IMR-90 (cell line): ENCODE data around the gene TACR2. TPM values are rescaled to one million over a fixed set of nuclear protein-coding genes. Genes with fewer than 3 reads are reported as not detected.
A peak's percentile ranks its signal among the peaks of the same experiment; 100 is the strongest.

Experiments
- ATAC-seq: fragments of 200-7000 bp; cut with Tn5 transposase; 2 replicates; pipeline ENCODE4 v1.9.1; 2020; ENCODE audit warnings: low read depth, mild to moderate bottlenecking, moderate library complexity
- BruUV-seq: library from RNA; stranded (reverse); fragments of 400-500 nt; replicated peaks from 2 replicates; lab custom pipeline; 2021; lab: Mats Ljungman, UMichigan
- CTCF ChIA-PET: fragments of 300-600 bp; formaldehyde crosslinking; extraction: SDS; loops from one replicate; lab custom pipeline; 2021; ENCODE audit warnings: antibody characterized with exemption; lab: Yijun Ruan, JAX
- POLR2A ChIA-PET: fragments of 300-600 bp; sonication (Branson Sonifier 250); formaldehyde crosslinking; loops from one replicate; lab custom pipeline; 2022; ENCODE audit warnings: antibody characterized with exemption; ENCODE audit not compliant: unreplicated experiment; lab: Charles Lee
- DNase-seq: peaks from one replicate; pipeline ENCODE4 v3.0.0; 2013
- H2AFZ ChIP-seq: replicated peaks from 2 replicates; pipeline ENCODE3; 2013; ENCODE audit warnings: low read length, mild to moderate bottlenecking; ENCODE audit not compliant: poor library complexity
- H2AK5ac ChIP-seq: 2 replicates; pipeline ENCODE4 v1.6.1; 2013; ENCODE audit warnings: low read depth, low read length, inconsistent platforms
- H2AK9ac ChIP-seq: replicated peaks from 2 replicates; pipeline ENCODE3; 2013; ENCODE audit warnings: mild to moderate bottlenecking, low read depth, low read length, moderate library complexity; ENCODE audit not compliant: poor library complexity
- H2BK120ac ChIP-seq: 2 replicates; pipeline ENCODE4 v1.6.1; 2013; ENCODE audit warnings: low read depth, low read length, inconsistent platforms
- H2BK15ac ChIP-seq: 3 replicates; pipeline ENCODE4 v1.6.1; 2013; ENCODE audit warnings: low read depth, low read length, inconsistent platforms
- H2BK20ac ChIP-seq: 2 replicates; pipeline ENCODE4 v1.6.1; 2013; ENCODE audit warnings: low read depth, mild to moderate bottlenecking, inconsistent platforms, low read length, moderate library complexity
- H2BK5ac ChIP-seq: 2 replicates; pipeline ENCODE4 v1.6.1; 2013; ENCODE audit warnings: mild to moderate bottlenecking, low read depth, low read length, inconsistent platforms; ENCODE audit not compliant: poor library complexity, severe bottlenecking
- H3K14ac ChIP-seq: replicated peaks from 2 replicates; pipeline ENCODE4 v1.6.1; 2013; ENCODE audit warnings: low read depth, low read length, inconsistent platforms
- H3K18ac ChIP-seq: 2 replicates; pipeline ENCODE4 v1.6.1; 2013; ENCODE audit warnings: low read depth, low read length, control low read depth
- H3K23ac ChIP-seq: 2 replicates; pipeline ENCODE4 v1.6.1; 2013; ENCODE audit warnings: low read depth, low read length, inconsistent platforms
- H3K27ac ChIP-seq: 2 replicates; pipeline ENCODE4 v1.5.1; 2013; ENCODE audit warnings: mild to moderate bottlenecking, control low read depth, low read length; ENCODE audit not compliant: insufficient read depth
- H3K27me3 ChIP-seq: 2 replicates; pipeline ENCODE4 v1.6.1; 2013; ENCODE audit warnings: low read length; ENCODE audit not compliant: control insufficient read depth, insufficient read depth
- H3K36me3 ChIP-seq: 2 replicates; pipeline ENCODE4 v1.6.1; 2013; ENCODE audit warnings: low read length, mixed read lengths; ENCODE audit not compliant: control insufficient read depth, insufficient read depth
- H3K4ac ChIP-seq: 2 replicates; pipeline ENCODE4 v1.6.1; 2013; ENCODE audit warnings: low read depth, low read length, inconsistent platforms
- H3K4me1 ChIP-seq: 2 replicates; pipeline ENCODE4 v1.6.1; 2013; ENCODE audit warnings: low read length, mixed read lengths; ENCODE audit not compliant: control insufficient read depth, insufficient read depth
- H3K4me2 ChIP-seq: 2 replicates; pipeline ENCODE4 v1.6.1; 2013; ENCODE audit warnings: low read depth, mild to moderate bottlenecking, control low read depth, low read length, moderate library complexity
- H3K4me3 ChIP-seq: 2 replicates; pipeline ENCODE4 v1.5.1; 2013; ENCODE audit warnings: low read depth, mild to moderate bottlenecking, control low read depth, low read length, moderate library complexity; ENCODE audit not compliant: insufficient read depth
- H3K56ac ChIP-seq: 2 replicates; pipeline ENCODE4 v1.6.1; 2013; ENCODE audit warnings: low read length, inconsistent platforms; ENCODE audit not compliant: insufficient read depth; ENCODE audit errors: extremely low read depth
- H3K79me1 ChIP-seq, 2 experiments: 2 replicates each; pipeline ENCODE4 v1.6.1; 2013; ENCODE audit warnings: low read length in 2 of 2, inconsistent platforms in 1 of 2, low read depth in 1 of 2
- H3K9ac ChIP-seq: 2 replicates; pipeline ENCODE4 v1.6.1; 2013; ENCODE audit warnings: low read depth, low read length, control low read depth
- H3K9me1 ChIP-seq: 2 replicates; pipeline ENCODE4 v1.6.1; 2013; ENCODE audit warnings: low read length, inconsistent platforms; ENCODE audit not compliant: insufficient read depth
- H3K9me3 ChIP-seq: 2 replicates; pipeline ENCODE4 v1.6.1; 2013; ENCODE audit warnings: low read length; ENCODE audit not compliant: control insufficient read depth, insufficient read depth
- H4K20me1 ChIP-seq: 2 replicates; pipeline ENCODE4 v1.6.1; 2013; ENCODE audit warnings: low read length, inconsistent platforms; ENCODE audit not compliant: insufficient read depth
- H4K5ac ChIP-seq: 2 replicates; pipeline ENCODE4 v1.6.1; 2013; ENCODE audit warnings: mild to moderate bottlenecking, low read depth, low read length, control low read depth
- H4K8ac ChIP-seq, 2 experiments: 2 replicates each; pipeline ENCODE4 v1.6.1; 2013; ENCODE audit warnings: low read depth in 2 of 2, low read length in 2 of 2, control low read depth in 1 of 2, inconsistent platforms in 1 of 2
- H4K91ac ChIP-seq: 2 replicates; pipeline ENCODE4 v1.6.1; 2013; ENCODE audit warnings: low read depth, low read length, inconsistent platforms; ENCODE audit not compliant: insufficient read depth
- BHLHE40 ChIP-seq: fragments of 150-350 bp; IDR thresholded peaks from 2 replicates; pipeline ENCODE4 v1.6.1; 2016; ENCODE audit warnings: mild to moderate bottlenecking, low read depth, low read length
- CEBPB ChIP-seq: IDR thresholded peaks from 2 replicates; pipeline ENCODE4 v1.6.1; 2012; ENCODE audit warnings: low read depth, low read length, improper control_type of control experiment
- CHD1 ChIP-seq: IDR thresholded peaks from 2 replicates; pipeline ENCODE4 v1.6.1; 2012; ENCODE audit warnings: low read depth, low read length, improper control_type of control experiment
- CTCF ChIP-seq: conservative IDR thresholded peaks from 2 replicates; pipeline ENCODE4 v1.5.1; 2012; ENCODE audit warnings: mild to moderate bottlenecking, low read depth, low read length, improper control_type of control experiment
- ELK1 ChIP-seq: fragments of 150-350 bp; IDR thresholded peaks from 2 replicates; pipeline ENCODE4 v1.6.1; 2016; ENCODE audit warnings: low read depth, mild to moderate bottlenecking, low read length, moderate library complexity, borderline replicate concordance
- FOS ChIP-seq: fragments of 150-350 bp; IDR thresholded peaks from 2 replicates; pipeline ENCODE4 v1.6.1; 2016; ENCODE audit warnings: low read depth, low read length
- MAFK ChIP-seq: IDR thresholded peaks from 2 replicates; pipeline ENCODE4 v1.6.1; 2012; ENCODE audit warnings: low read depth, low read length, improper control_type of control experiment
- MAZ ChIP-seq: IDR thresholded peaks from 2 replicates; pipeline ENCODE4 v1.6.1; 2012; ENCODE audit warnings: low read depth, mild to moderate bottlenecking, low read length, improper control_type of control experiment, moderate library complexity, borderline replicate concordance
- MXI1 ChIP-seq: IDR thresholded peaks from 2 replicates; pipeline ENCODE4 v1.6.1; 2012; ENCODE audit warnings: low read depth, mild to moderate bottlenecking, low read length, moderate library complexity, borderline replicate concordance
- NFE2L2 ChIP-seq: fragments of 150-350 bp; IDR thresholded peaks from 2 replicates; pipeline ENCODE4 v1.6.1; 2016; ENCODE audit warnings: low read depth, mild to moderate bottlenecking, low read length
- POLR2A ChIP-seq: IDR thresholded peaks from 2 replicates; pipeline ENCODE4 v1.6.1; 2012; ENCODE audit warnings: mild to moderate bottlenecking, low read depth, low read length
- RAD21 ChIP-seq: IDR thresholded peaks from 2 replicates; pipeline ENCODE4 v1.6.1; 2012; ENCODE audit warnings: low read length, improper control_type of control experiment
- RCOR1 ChIP-seq: IDR thresholded peaks from 2 replicates; pipeline ENCODE4 v1.6.1; 2012; ENCODE audit warnings: mild to moderate bottlenecking, low read length, improper control_type of control experiment; ENCODE audit not compliant: insufficient replicate concordance
- RFX5 ChIP-seq: IDR thresholded peaks from 2 replicates; pipeline ENCODE4 v1.8.0; 2012; ENCODE audit warnings: low read depth, mild to moderate bottlenecking, low read length, moderate library complexity
- SMC3 ChIP-seq: fragments of 150-350 bp; IDR thresholded peaks from 2 replicates; pipeline ENCODE4 v1.6.1; 2016; ENCODE audit warnings: low read depth, mild to moderate bottlenecking, antibody characterized with exemption, low read length, moderate library complexity
- USF2 ChIP-seq: fragments of 150-350 bp; IDR thresholded peaks from 2 replicates; pipeline ENCODE4 v1.6.1; 2017; ENCODE audit warnings: mild to moderate bottlenecking, antibody characterized with exemption, low read length, low read depth
- WGBS, 2 experiments: methylation state at CpG; one replicate each; pipeline versions ENCODE4 v1.1.5 to v1.1.7; 2013; ENCODE audit warnings: missing lambda C conversion rate in 2 of 2; ENCODE audit not compliant: insufficient read length in 1 of 2; ENCODE audit errors: extremely low coverage in 2 of 2; 5-methylcytosine and 5-hydroxymethylcytosine counted together
- dilution Hi-C: fragments of 300-500 bp; cut with HindIII; formaldehyde crosslinking; loops from one replicate; pipeline ENCODE4 v1.14.3; 2018; ENCODE audit warnings: low sequenced_read_pairs; ENCODE audit not compliant: unreplicated experiment
- in situ Hi-C: fragments of 300-500 bp; cut with MboI; formaldehyde crosslinking; loops from 3 replicates; pipeline ENCODE4 v1.14.3; 2019; ENCODE audit warnings: low sequenced_read_pairs, inconsistent platforms, mixed read lengths
- intact Hi-C: fragments of 100-400 bp; cut with micrococcal nuclease; formaldehyde crosslinking; loops from 2 replicates; pipeline ENCODE4 v1.10.0; 2022
- polyA plus RNA-seq, 3 experiments: library from polyadenylated mRNA; depleted of rRNA; stranded (reverse); fragments of >200 nt; gene quantifications; 2 replicates each; pipeline ENCODE4 v1.2.3, GENCODE V29; 2012; ENCODE audit warnings: low replicate concordance in 1 of 3
- total RNA-seq: library from RNA; depleted of rRNA; stranded (reverse); fragments of >200 nt; gene quantifications from 2 replicates; pipeline ENCODE4 v1.2.3, GENCODE V29; 2012

TACR2 gene
- total and polyA plus RNA-seq, 2 of the 4 experiments (the other 2 are of a cell fraction): not detected

- H3K4ac ChIP-seq: no peak overlapping the region
- ChIA-PET CTCF (no interaction called here), POLR2A (no interaction called here)
- H2BK15ac ChIP-seq: no peak overlapping the region
- H2AK9ac ChIP-seq: no peak overlapping the region
- no peak overlapping the region for H3K9ac ChIP-seq
- no peak overlapping the region for H3K4me3 ChIP-seq
- DNase-seq: no peak
- H3K4me2 ChIP-seq: no peak overlapping the region
- peaks cover 4% of the 10 kb centered on the region; the same call in 1 of the 2 replicates for H3K9me1 ChIP-seq
- H3K9me3 ChIP-seq: no peaks in the 10 kb centered on the region
- peaks cover 5% of the 10 kb centered on the region; the same call in 1 of the 2 replicates for H3K4me1 ChIP-seq
- no peak overlapping the region for H4K5ac ChIP-seq
- H3K36me3 ChIP-seq: peaks cover 35% of the 10 kb centered on the region
- H3K23ac ChIP-seq: no peak overlapping the region
- H2AK5ac ChIP-seq: peak overlapping the region; percentile 66; the same call in 1 of the 2 replicates
- no peak overlapping the region for H2BK5ac ChIP-seq
- no peak overlapping the region for H3K14ac ChIP-seq
- dilution Hi-C loops: no loop called here
- no peaks in the 10 kb centered on the region for H4K20me1 ChIP-seq
- no peak overlapping the region for H3K56ac ChIP-seq
- no peak overlapping the region for H4K91ac ChIP-seq
- H2BK120ac ChIP-seq: no peak overlapping the region
- in situ Hi-C loops: no loop called here
- H3K27me3 ChIP-seq: no peaks in the 10 kb centered on the region
- intact Hi-C loops: no loop called here
- no peak overlapping the region for H4K8ac ChIP-seq
- BruUV-seq: no TSS peak
- H3K18ac ChIP-seq: no peak overlapping the region
- H2AFZ ChIP-seq: no peak overlapping the region
- WGBS, 2 experiments: 56% methylated on average over 1 of the region's 2 CpGs; no CpG with 5 or more reads in 1 of the 2 experiments
- H2BK20ac ChIP-seq: no peak overlapping the region
- ATAC-seq: no peak
- H3K79me1 ChIP-seq: peaks cover 7 to 34% of the 10 kb centered on the region in 2 experiments
- no peak for TF ChIP-seq MXI1
- TF ChIP-seq FOS: no peak
- no peak for TF ChIP-seq SMC3
- no peak for TF ChIP-seq NFE2L2
- TF ChIP-seq CHD1: no peak
- TF ChIP-seq MAZ: no peak
- TF ChIP-seq CTCF: no peak
- TF ChIP-seq CEBPB: no peak
- TF ChIP-seq USF2: no peak
- TF ChIP-seq RCOR1: no peak
- no peak for TF ChIP-seq ELK1
- TF ChIP-seq RAD21: no peak
- no peak for TF ChIP-seq RFX5
- TF ChIP-seq POLR2A: no peak
- TF ChIP-seq MAFK: no peak
- no peak for TF ChIP-seq BHLHE40
- no peak overlapping the region for H3K27ac ChIP-seq
Measured at GRCh38 chr10:69374931-69375306, 41.8 kb downstream of the TACR2 start.
